SK-N-MC (cell line): ENCODE data around the gene TIPIN.

ENCODE experiments used
- EZH2 ChIP-seq: fragments of 200-600 bp; sonication (generic); IDR thresholded peaks from one replicate; pipeline ENCODE4 v1.6.1; 2017; ENCODE audit warnings: antibody characterized with exemption
- FOXP2 ChIP-seq: optimal IDR thresholded peaks from 2 replicates; pipeline ENCODE3; 2011; ENCODE audit warnings: mild to moderate bottlenecking, moderate library complexity; ENCODE audit not compliant: insufficient read depth; ENCODE audit errors: extremely low read length, control extremely low read depth
- POLR2AphosphoS5 ChIP-seq: IDR thresholded peaks from 2 replicates; pipeline ENCODE4 v1.6.1; 2012; ENCODE audit warnings: mild to moderate bottlenecking, low read depth, low read length, borderline replicate concordance

DNA sequence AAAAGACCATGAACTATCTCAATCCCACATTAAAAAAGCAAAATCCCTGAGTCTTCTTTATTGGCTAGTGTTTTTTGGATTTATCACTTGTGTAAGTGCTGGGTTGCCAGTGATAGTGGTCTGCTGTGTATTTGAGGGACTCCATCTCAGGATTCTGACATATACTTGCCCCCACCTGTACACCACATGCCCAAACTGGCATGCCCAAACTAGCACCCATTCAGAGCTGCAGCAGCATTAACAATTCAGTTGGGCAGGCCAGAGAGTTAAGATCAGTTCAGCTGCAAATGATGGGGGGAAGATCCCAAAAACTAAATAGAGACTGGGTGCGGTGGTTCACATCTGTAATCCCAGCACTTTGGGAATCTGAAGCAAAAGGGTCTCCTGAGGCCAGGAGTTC lies 6.3 kb upstream of the TIPIN start:
- TF ChIP-seq POLR2AphosphoS5, result no peak
- TF ChIP-seq EZH2, result no peak
- no peak for TF ChIP-seq FOXP2
